Measurements from ENCODE around the gene GIMAP7.

GRCh38 chr7:150481186-150481920 lies 33.3 kb upstream of the GIMAP7 start:
- TF ChIP-seq, protein P1, sequence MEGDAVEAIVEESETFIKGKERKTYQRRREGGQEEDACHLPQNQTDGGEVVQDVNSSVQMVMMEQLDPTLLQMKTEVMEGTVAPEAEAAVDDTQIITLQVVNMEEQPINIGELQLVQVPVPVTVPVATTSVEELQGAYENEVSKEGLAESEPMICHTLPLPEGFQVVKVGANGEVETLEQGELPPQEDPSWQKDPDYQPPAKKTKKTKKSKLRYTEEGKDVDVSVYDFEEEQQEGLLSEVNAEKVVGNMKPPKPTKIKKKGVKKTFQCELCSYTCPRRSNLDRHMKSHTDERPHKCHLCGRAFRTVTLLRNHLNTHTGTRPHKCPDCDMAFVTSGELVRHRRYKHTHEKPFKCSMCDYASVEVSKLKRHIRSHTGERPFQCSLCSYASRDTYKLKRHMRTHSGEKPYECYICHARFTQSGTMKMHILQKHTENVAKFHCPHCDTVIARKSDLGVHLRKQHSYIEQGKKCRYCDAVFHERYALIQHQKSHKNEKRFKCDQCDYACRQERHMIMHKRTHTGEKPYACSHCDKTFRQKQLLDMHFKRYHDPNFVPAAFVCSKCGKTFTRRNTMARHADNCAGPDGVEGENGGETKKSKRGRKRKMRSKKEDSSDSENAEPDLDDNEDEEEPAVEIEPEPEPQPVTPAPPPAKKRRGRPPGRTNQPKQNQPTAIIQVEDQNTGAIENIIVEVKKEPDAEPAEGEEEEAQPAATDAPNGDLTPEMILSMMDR (conservative IDR thresholded peaks at IDR 0.05) = no peak
- no peak for TF ChIP-seq ZFX (IDR thresholded peaks at IDR 0.05)

Measured in C4-2B (cell line).